Activated naive CD4-positive, alpha-beta T cell treated with anti-CD3 and anti-CD28 coated beads, Interleukin-2, amount 50 U/mL, for 16 hours (primary cell): ENCODE data around the gene P2RX1.
A peak's percentile ranks its signal among the peaks of the same experiment; 100 is the strongest.

Source experiments
- DNase-seq: peaks from one replicate; pipeline ENCODE4 v3.0.0-alpha.2; 2020

P2RX1 gene

DNA sequence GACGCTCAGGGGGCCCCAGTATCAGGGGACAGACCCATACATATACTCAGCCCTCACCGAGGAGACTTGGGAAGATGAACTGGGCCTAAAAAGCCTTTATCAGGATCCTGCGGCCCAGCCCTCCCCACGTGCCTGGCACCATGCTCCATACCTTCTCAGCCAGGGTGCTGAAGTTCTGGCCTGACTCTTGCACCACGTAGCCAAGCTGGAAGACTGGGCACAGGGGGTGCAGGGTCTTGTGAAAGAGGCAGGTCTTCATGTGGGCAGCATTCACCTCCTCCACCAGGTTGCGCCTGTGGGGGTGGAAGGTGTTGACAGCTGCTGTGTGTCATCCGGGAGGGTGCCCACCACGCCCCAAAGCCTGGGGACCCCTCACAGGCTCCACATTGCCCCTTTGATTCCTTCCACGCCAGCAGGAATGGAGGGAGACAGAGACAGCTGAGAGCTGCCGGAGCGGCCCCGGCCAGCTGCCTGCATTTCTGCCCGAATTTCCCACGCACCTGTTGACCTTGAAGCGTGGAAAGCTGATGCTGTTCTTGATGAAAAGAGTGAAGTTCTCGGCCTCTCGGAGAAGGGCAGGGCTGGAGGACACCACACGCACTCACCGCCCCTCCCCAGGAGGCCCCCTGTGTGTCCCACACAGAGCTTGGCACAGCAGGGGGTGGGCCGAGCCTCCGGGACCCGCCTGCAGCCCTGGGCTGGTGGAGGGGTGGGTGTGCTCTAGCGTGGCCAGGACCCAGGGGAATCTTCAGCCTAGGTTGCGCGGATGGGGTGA is 13.0 kb downstream of the P2RX1 start:
- no peak for DNase-seq

DNA sequence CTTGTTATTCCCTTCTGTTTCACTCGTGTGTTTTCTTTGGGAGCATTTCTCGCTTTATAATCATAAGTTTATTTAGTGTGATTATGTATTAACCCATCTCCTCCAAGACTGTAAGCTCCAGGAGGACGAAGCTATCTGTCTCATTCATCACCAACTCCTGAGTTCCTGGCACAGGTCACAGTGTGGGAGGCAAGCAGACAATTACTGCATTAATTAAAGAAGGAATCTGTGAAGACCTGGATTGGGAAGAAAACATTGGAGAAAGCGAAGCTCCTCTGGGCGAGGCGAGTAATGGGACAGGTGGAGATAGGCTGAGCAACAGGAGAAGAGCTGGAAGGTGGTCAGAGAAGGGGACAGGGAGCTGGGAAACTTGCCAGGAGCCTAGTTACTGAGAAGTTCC is 15.6 kb downstream of the P2RX1 start:
- no peak for DNase-seq

- no peak for DNase-seq
Observed at GRCh38 chr17:3897731-3898130, 18.5 kb downstream of the P2RX1 start.

DNA sequence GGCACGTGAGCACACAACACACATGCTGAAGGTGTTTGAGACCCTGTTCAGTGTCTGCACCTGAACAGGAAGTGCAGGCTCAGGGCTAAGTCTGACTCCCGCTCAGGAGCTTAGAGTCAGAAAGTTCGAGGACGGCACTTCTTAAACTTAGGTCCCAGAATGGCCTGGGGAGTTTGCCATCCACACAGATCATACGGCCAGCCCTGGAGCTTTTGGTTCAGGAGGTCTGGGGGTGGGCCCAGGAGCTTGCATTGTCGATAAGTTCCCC is 19.4 kb downstream of the P2RX1 start:
- no peak for DNase-seq

GRCh38 chr17:3896108-3896967 is 19.9 kb downstream of the P2RX1 start:
- no peak for DNase-seq

GRCh38 chr17:3895354-3895753 is 20.9 kb downstream of the P2RX1 start:
- no peak for DNase-seq

- DNase-seq: no peak
Observed at GRCh38 chr17:3894911-3895343, 21.3 kb downstream of the P2RX1 start.

DNA sequence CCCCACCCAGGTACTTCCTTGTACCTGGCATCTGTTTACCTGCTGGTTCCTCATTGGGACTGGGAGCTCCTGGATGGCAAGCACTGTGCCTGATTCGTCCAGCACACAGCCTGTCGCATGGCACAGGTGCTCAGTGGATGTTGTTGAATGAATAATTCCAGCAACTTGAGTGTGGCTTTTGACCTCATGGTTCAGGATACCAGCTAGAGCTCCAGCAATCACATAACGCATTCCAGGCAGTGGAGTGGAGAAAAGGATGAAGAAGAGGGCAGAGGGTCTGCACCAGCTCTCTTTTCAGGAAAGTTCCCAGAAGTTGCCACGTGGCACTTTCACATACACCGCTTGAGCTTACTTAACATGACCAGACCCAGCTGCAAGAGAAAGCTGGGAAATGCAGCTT is 22.1 kb downstream of the P2RX1 start:
- DNase-seq: no peak

- no peak for DNase-seq
Observed at GRCh38 chr17:3893720-3894116, 22.5 kb downstream of the P2RX1 start.

GRCh38 chr17:3893003-3893719 is 23.1 kb downstream of the P2RX1 start, which contains the start of gene CAMKK1:
TSS of gene CAMKK1 (minus strand) at chr17:3893053. CDS start at chr17:3885687, 7,366 bp downstream.
- peak; percentile 90 for DNase-seq

DNA sequence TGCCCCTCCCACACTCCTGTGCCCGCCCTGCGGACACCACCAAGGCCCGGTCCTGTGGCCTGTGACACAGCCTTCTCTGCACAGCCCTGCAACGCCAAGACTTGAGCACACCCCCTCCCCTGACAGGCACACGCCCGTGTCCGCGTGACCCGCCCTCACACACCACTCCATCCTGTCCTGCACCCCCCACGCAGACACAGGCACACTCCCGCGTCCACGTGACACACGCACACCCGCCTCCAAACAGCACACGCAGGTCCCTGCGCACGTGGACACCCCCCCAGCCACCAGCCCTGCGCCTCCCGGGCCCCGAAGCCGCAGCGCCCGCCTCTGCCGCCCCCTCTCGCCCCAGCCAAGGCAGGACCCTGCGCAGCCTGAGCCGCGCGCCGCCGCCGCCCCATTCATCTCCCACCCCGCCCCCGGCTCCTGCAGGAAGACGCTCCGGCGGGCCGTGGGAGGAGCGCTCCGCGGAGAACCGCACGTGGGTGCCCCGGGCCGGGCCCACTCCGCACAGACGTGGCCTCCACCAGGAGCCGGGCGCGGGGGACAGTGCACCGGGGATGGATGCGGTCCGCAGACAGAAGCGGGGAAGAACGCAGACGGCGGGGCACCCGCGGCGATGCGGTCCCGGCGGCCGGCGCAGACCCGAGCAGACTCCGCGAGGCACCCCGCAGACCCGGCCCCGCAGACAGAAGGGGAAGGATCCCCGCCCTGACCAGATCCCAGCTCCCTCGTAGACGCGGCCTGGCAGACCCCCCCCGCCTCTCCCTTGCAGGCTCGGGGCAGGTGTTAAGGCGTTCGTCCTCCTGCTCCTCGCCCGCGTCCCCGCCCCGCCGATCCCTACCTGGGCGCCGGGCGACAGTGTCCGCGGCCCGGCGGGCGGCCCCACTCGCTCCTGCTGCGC is 23.9 kb downstream of the P2RX1 start:
- DNase-seq: peak; percentile 69

DNA sequence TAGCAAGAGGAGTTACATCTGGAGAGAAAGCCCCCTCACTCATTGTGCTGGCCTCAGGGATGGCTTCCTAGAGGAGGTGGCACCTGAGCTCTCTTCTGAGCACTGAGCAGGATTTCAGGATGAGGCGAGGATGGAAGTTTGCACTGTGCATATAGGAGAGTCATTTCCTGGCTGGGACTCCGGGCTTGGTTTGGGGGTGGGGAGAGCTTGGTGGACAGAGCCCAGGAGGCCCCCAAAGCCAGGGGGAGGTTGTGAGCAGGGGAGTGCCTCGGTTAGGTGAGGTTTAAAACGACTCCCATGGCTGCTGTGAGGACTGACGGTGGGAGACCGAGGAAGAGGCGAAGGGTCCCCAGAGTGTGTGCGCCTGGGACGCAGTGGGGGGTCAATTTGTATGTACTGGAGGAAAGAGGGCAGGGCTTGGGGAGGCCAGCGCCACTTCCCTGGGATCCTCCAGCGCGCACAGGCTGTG is 24.6 kb downstream of the P2RX1 start:
- no peak for DNase-seq

GRCh38 chr17:3890878-3891219 is 25.4 kb downstream of the P2RX1 start:
- DNase-seq: no peak

GRCh38 chr17:3890082-3890877 is 26.0 kb downstream of the P2RX1 start:
- DNase-seq: peak; percentile 37

DNA sequence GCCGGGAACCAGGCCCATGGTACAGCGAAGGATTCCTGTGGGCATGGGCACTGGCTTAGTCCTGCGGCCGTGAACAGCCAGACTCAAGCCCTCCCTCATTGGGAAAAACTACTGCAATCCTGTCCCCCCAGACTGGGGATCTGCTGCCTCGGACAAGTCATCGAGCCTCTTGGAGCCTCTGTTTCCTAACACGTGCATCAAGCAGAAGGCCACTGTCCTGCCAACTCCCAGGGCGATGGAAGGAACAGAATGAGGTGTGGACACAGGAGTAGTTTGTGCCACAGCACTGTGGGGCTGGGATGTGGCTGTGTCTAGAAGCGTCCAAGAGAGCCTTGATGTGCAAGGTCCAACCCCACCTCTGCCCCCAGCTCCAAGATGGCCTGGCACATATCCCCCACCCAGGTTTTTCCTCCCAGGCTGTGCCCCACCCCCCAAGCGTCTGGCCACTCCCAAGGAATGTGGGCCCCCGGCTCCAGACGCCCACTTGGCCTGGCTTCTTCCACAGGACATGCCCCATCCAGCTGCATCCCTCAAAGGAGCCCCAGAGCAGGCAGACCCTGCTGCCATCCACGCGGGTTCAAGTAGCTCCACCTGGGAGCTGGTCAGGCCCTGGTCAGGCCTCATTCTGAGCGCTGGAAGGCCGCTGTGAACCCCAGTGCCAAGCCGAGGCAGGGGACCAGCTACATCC is 26.8 kb downstream of the P2RX1 start:
- DNase-seq: no peak

GRCh38 chr17:3888343-3889171 is 27.7 kb downstream of the P2RX1 start:
- no peak for DNase-seq

DNA sequence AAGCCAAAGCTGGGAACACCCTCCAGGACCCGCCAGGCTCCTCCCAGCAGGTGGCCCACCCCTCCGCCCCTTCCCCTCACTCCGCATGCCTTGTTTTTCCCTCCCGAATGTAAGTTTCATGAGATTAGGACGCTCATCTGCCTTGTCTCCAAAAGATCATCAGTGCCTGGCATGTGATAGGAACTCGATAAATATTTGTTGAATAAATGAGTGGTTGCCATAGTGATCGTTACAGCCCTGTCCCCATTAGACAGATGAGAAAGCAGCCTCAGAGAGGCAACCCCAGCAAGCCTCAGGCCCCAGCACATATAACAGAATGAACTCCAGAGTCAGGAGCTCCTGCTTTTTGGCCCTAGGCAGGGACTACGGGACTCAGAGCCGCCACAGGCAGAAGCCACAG is 28.5 kb downstream of the P2RX1 start:
- no peak for DNase-seq

GRCh38 chr17:3887394-3887793 is 28.9 kb downstream of the P2RX1 start:
- no peak for DNase-seq

DNA sequence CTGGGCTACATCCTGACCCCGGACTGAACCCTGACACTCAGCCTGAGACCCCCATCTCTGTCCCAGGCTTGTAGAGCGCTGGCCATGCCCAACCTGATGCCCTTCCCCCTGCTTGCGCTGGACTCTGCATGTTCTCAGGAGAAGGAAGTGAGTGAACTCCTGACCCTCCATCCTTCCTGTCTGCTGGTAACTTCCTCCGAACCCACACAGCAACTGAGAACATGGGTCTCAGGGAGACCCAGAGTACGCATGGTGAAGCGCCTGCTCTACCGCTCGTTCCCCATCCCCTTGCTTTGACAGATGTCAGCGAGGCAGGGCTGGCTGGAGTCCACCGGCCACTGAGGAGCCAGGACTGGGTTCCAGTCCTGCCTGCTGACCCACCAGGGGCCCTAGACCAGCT is 29.5 kb downstream of the P2RX1 start:
- no peak for DNase-seq

DNA sequence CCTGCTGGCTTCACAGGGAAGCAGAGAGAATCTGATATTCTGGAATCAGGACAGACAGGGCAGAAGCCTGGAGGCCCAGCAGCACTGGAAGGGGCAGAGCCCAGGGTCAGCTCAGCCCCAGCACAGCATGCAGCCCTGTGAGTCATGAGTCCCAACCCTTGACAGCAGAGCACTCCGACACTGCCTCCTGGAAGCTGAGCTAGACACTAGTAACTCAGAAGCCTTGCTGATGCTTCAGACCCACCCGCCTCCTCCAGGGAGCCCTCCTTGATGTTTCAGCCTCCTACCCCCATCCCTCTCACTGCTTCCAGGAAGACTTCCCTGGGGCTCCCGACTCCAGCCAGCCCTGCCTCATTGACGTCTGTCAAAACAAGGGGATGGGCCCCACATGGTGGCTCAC is 30.3 kb downstream of the P2RX1 start:
- no peak for DNase-seq
